GM18951 (cell line): ENCODE measurements around the gene OTOP3.

Source experiments
- POLR2A ChIP-seq: IDR thresholded peaks from 4 replicates; pipeline ENCODE4 v1.6.1; 2011; ENCODE audit warnings: mild to moderate bottlenecking; ENCODE audit not compliant: insufficient read length, insufficient read depth; ENCODE audit errors: extremely low read depth
- in situ Hi-C: fragments of 300-500 bp; cut with MboI; formaldehyde crosslinking; loops from one replicate; pipeline ENCODE4 v1.12.0; 2022; ENCODE audit warnings: low sequenced_read_pairs, mixed read lengths, inconsistent platforms; ENCODE audit not compliant: unreplicated experiment

Gene OTOP3, protein sequence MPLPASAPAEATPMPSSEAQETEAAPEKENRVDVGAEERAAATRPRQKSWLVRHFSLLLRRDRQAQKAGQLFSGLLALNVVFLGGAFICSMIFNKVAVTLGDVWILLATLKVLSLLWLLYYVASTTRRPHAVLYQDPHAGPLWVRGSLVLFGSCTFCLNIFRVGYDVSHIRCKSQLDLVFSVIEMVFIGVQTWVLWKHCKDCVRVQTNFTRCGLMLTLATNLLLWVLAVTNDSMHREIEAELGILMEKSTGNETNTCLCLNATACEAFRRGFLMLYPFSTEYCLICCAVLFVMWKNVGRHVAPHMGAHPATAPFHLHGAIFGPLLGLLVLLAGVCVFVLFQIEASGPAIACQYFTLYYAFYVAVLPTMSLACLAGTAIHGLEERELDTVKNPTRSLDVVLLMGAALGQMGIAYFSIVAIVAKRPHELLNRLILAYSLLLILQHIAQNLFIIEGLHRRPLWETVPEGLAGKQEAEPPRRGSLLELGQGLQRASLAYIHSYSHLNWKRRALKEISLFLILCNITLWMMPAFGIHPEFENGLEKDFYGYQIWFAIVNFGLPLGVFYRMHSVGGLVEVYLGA

DNA sequence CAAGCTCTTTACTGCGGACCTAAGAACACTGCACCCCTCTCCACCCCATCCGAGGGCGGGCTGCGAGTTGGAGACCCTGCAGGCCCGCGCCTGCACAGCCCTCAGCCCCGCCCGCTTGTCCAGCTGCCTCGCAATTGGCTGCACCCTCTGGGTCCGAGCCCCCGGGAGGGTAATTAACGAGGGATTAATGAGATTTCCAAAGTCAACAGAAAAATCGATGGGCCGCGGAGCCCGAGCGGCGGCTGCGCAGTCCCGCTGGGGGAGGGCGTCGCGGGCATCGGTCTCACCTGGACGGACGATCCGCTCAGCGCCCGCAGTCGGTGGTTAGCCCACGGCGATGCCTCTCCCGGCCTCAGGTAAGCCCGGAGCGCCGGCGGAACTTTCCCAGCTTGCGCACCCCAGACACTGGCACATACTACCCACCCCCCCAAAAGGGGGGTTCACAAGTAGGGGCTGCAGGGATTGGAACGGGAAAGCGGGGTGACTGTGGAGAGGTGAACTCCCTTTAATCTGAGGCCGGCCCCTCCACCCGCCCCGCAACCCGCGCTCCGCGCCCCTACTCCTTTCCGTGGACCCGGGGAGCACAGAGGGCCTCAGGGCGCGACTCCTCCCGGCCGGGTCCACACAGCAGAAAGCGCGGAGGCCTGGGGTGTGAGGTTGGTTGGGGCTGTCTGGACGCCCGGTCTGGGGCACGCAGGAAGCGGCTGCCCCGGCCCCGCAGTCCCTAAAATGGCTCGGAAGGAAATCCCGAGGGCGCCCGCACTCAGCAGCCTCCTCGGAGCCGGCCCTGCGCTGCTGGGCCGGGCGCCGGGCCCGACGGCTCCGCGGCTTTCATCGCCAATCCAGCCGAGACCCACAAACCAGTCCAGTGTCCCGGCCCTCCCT lies at the start of gene OTOP3:
Gene OTOP3 (plus strand): TSS at position 314 of the 885 bp plus-strand sequence. CDS start 24 bp downstream, at position 338.
- no peak for TF ChIP-seq POLR2A

DNA sequence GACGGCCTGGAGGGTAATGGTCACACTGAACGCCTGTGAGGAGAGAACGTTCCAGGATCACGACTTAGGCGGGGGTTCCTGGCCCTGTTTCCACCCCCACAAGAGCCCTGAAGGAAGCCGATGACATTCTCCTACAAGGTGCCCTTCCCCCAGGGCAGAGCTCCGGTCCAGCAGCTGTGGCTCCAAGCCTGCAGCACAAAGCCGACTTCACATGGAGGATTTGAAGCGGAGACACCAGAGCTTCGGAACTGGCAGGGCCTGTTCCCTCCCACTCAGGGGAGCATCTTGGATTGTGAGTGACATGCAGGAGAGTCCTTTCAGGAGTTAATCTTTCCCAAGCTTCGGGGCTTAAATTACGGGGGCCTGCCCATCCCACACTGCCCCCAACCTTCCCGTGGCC lies 47.2 kb upstream of the OTOP3 start:
- in situ Hi-C loops: no loop called here
- no peak for TF ChIP-seq POLR2A

More for the DNA sequence above, at the start of gene OTOP3:
- in situ Hi-C loops: no loop called here

DNA sequence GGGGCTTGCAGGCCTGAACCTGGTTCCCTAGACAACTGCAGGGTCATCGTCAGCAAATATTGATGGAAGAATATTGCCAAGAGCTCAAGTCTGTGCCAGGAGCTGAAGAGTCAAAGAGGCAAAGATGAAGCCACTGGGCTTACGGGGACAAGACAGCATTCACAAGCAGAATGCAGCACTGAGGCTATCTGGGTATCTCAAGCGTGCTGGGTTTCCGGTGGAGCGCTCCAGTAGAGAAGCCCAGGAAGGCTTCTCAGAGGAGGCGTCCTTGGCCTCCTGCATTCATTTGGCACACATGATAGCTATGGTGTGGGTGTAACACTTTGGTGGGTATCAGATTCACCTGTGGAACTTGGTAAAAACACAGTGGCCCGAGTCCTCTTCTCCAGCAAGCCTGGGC lies 45.1 kb upstream of the OTOP3 start:
- in situ Hi-C loops: no loop called here
- no peak for TF ChIP-seq POLR2A

DNA sequence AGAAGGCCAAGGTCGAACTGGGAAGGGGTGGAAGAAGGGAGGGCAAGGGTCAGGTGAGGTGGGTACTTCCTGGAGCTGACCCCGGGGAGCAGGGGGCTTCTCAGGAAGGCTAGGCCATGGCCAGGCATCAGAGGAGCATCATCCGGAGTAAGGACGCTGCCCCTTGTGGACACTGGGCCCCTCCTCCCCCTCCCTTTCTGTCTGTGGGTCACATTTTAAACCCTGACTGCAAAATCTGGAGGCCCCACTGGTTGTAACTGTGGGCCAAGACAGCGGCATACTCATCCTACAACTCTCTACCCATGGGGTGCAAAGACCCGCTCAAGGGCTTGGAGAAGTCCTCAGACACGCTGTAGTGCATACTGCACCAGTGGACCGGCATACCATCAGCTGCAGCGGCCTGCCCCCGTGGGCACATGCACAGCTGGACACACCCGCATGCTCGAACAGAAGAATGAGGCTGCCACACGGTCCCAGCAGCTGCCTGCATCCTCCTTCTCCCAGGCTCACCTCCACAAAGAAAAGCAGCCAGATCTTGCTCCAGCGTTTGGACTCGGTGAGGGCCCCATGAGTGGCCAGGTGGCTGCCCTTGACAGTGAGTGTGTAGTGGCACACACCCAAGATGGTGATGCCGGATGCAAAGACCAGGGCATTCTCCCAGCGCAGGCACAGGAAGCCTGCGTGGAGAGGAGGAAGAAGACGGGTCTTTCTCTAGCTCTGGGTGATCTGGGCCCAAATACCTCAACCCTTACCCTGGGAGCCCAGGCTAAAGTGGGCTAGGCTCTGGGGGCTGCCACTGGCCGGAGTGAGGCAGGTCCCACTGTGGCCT lies 43.5 kb upstream of the OTOP3 start:
- in situ Hi-C loops: no loop called here
- TF ChIP-seq POLR2A: no peak

DNA sequence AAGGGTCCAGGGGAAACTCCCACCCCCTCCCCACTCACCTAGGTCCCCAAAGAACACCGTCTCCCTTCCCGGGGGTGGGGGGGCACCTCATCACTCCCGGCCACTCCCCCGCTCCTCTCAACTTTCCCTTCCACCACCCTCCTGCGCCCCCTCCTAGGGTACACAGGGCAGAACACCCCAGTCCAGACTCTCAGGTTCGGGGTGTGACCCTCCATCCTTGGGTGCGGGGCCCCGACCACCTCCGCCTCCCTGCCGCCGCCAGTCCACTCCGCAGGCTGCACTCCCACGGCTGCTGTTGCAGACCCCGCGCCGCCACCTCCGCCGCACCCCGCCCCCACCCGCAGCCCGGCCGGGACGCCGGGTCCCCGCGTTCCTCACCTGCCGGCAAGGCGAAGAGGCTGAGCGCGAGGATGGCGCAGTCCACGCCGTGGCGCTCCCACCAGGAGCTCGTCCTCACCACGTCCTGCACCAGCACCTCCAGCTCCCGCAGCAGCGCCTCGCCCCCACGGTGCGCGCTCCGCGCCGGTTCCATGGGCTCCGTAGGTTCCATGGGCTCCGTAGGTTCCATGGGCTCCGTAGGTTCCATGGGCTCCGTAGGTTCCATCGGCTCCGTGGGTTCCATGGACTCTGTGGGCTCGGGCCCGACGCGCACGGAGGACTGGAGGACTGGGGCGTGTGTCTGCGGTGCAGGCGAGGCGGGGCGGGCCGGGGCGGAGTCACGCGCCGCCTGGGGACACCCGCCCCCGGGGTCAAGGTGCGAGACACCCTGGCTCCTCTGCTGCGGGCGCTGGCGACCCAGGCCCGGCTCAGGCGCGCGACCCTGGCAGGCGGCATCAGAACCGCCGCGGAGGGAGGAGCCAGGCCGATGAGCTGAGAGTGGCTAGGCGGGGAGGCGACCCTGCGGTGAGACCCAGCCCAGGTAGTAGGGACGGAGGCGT lies 42.5 kb upstream of the OTOP3 start, which contains the start of gene FADS6:
Gene FADS6 (minus strand): TSS at position 660 of the 938 bp plus-strand sequence. CDS start 38 bp downstream, at position 622.
- no peak for TF ChIP-seq POLR2A
- in situ Hi-C loops: no loop called here

DNA sequence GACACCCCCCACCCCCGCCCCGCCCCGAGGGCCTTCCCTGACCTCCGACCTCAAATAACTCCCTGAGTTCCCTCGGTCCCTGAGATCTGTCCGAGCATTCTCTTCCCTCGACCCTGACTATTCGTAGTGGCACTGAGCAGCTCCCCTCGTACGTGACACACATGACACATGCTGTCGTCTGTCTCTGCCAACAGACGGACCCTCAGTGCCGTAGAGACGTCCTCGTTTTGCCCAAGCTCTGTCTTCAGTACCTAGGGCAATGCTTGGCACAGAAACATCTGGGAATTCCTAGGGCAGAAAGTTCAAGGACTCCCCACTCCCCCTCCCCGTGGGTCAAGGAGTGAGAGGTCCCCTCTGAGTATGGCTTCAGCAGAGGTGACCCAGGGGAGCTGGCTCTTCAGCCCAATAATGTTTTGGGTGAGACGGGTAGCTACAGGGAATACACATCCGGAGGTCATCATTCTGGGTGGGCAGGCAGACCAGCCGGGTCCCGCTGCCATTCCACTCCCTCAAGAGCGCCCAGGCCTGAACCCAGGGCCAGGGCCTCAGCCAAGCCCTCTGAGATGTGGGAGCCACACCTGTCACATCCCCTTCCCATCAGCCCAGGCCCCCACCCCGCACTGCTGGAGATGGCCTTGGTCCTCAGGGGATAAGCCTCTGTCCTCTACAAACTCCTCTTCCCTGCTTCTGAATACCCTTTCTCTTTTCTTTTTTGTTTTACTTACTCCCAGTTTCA lies 41.6 kb upstream of the OTOP3 start:
- in situ Hi-C loops: no loop called here
- TF ChIP-seq POLR2A: no peak

DNA sequence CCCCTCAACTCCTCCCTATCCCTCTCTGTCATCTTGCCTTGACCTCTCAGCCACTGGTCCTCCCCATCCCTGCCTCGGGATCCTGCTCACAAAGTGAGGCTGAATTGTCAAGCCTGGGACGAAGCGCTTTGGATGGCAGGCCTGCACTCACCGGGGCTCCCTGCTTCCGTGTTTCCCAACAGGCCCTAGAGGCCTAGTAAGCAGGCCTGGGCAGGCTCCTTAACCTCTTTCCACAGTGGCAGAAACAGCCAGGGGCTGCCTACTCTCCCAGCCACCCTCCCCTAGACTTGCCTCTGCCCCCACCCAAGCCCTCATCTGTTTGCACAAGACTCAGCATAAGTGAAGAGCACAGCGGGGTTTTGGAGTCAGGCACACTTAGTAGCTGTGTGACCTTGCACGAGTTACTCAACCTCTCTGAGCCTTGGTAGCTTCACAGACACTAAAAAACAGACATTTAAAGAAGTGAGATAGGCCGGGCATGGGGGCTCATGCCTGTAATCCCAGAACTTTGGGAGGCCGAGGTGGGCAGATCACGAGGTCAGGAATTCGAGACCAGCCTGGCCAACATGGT lies 37.2 kb upstream of the OTOP3 start:
- TF ChIP-seq POLR2A: no peak
- in situ Hi-C loops: no loop called here

DNA sequence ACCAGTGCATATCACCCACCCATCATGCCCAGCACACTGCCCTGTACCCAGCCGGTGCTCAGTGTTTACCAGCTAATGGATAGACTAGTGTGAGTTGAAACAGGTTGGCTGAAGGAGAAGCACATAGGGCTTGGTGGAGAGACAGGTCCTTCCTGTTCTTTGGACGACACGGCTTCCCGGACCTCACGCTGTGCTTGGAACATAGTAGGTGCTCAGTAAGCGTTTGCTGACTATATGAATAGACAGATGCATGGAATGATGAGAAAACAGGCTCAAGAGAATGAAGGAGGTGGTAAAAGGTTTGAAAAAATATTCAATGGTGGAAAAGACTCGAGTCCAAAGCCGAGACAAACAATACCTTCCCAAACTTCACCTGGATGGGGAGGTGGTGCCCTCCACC lies 35.5 kb upstream of the OTOP3 start:
- TF ChIP-seq POLR2A: no peak
- in situ Hi-C loops: no loop called here

DNA sequence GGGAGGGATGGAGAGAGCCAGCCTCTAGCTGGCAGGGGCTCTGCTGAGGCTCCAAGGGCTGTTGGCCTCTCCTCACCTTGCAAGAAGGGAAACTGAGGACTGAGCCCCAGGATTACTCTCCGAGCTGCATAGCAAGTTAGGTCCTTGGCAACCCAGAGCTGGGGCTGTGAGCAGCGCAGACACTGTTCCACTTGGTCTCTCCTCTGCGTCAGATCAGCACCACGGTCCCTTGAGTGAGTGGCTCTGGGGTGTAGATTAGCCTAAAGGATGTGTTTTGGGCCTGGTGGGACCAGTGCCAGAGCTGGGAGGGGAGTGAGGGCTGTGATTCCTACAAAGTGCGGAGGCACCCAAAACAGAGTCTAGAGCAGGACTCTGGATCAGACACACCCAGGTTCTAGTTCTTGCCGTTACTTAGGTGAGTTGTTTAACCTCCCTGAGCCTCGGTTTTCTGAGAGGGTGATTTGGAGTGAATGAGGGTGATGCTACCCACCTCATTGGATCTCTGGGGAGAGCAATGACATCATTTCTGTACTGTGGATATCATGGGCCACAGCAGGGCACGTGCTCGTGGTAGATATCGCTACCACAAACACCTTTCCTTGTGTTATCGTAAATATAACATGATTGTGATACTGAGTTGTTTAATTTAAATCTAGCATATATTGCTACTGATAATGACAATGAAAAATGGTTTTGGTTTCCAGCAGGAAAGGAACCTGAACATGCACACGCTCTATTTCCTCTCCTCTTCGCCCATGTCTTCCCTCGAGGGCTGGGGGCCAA lies 34.2 kb upstream of the OTOP3 start:
- no peak for TF ChIP-seq POLR2A
- in situ Hi-C loops: no loop called here

DNA sequence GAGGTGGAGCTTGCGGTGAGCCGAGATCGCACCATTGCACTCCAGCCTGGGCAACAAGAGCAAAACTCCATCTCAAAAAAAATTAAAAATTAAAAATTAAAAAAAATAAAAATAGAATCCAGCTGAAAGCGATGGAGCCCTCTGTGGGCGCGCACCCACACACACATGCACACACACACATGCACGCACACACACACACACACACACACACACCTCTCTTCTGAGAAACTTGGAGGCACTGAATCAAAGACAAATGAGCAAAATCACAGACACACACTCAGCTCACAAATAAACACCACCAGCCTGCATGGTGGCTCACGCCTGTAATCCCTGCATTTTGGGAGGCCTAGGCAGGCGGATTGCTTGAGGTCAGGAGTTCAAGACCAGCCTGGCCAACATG lies 32.7 kb upstream of the OTOP3 start:
- in situ Hi-C loops: no loop called here
- TF ChIP-seq POLR2A: no peak
